Mucosa of descending colon (tissue), 3 donors: ENCODE measurements around the gene SYT8. TPM values are rescaled to one million over a fixed set of nuclear protein-coding genes. Genes with fewer than 3 reads are reported as not detected.

Experiments used
- ATAC-seq: fragments of 200-7000 bp; cut with Tn5 transposase; one replicate; pipeline ENCODE4 v1.9.1; 2020; ENCODE audit warnings: mild to moderate bottlenecking, moderate library complexity
- DNase-seq, 3 donors: peaks; one replicate each; pipeline ENCODE4 v3.0.0-alpha.2; 2020
- H3K36me3 ChIP-seq: fragments of 200-600 bp; one replicate; pipeline ENCODE4 v1.8.0; 2021; ENCODE audit warnings: low read depth, mild to moderate bottlenecking
- H3K4me1 ChIP-seq: fragments of 200-600 bp; one replicate; pipeline ENCODE4 v1.8.0; 2021; ENCODE audit warnings: low read depth, mild to moderate bottlenecking
- H3K4me3 ChIP-seq: fragments of 200-600 bp; one replicate; pipeline ENCODE4 v1.8.0; 2021; ENCODE audit warnings: mild to moderate bottlenecking
- H3K9me3 ChIP-seq: fragments of 200-600 bp; one replicate; pipeline ENCODE4 v1.8.0; 2021; ENCODE audit warnings: mild to moderate bottlenecking
- CTCF ChIP-seq: fragments of 200-600 bp; IDR thresholded peaks from one replicate; pipeline ENCODE4 v1.8.0; 2022; ENCODE audit warnings: antibody characterized with exemption, mild to moderate bottlenecking
- intact Hi-C, 2 donors: fragments of 100-400 bp; cut with DNase I in 1 of 2; cut with micrococcal nuclease in 1 of 2; formaldehyde crosslinking; loops; one replicate each; pipeline versions ENCODE4 v1.11.0 to v1.11.1; 2022; cut with DNase I, micrococcal nuclease
- total RNA-seq, 3 donors: library from RNA; stranded (reverse); fragmentation: NEBNext Ultra II Directional in 2 of 3; extraction: Animal tissue kit (Norgen Biotek cat#: 25700) in 2 of 3; gene quantifications; one replicate each; pipeline versions ENCODE4 v1.2.1 to v1.2.4, GENCODE V29; 2021 to 2023
- donor health status: DM: no; HTN: no; CAD: no; lungs with moderate emphysema.
- donor health status: DM: no; HTN: no; CAD: no.
- donor health status: DM: no; HTN: yes; CAD: no.

Gene SYT8
- total RNA-seq, 3 donors from 2014 or later: 0.98 to 2.4 (median 2.1) TPM

GRCh38 chr11:1868636-1869291, 34.0 kb downstream of the SYT8 start:
- intact Hi-C loops: no loop called here
- DNase-seq (peak in 2 of 3 donors; percentile 34 to 64), ATAC-seq (no peak)
- no peaks in the 10 kb centered on the region for H3K9me3 ChIP-seq
- H3K36me3 ChIP-seq: no peaks in the 10 kb centered on the region
- peaks cover 8% of the 10 kb centered on the region for H3K4me1 ChIP-seq
- H3K4me3 ChIP-seq: no peak overlapping the region
- no peak for TF ChIP-seq CTCF

- peaks cover 8% of the 10 kb centered on the region for H3K4me1 ChIP-seq
- intact Hi-C loops: no loop called here
- H3K9me3 ChIP-seq: no peaks in the 10 kb centered on the region
- H3K4me3 ChIP-seq: no peak overlapping the region
- no peaks in the 10 kb centered on the region for H3K36me3 ChIP-seq
- DNase-seq: peak in 2 of 3 donors; percentile 35 to 52
- peak; percentile 14 for ATAC-seq
- no peak for TF ChIP-seq CTCF
Measured at GRCh38 chr11:1869427-1870325, 34.9 kb downstream of the SYT8 start.

- Histone ChIP-seq H3K4me1 (peaks cover 4% of the 10 kb centered on the region), H3K4me3 (no peak overlapping the region), H3K9me3 (no peaks in the 10 kb centered on the region), H3K36me3 (no peaks in the 10 kb centered on the region)
- ATAC-seq (no peak), DNase-seq (peak in 2 of 3 donors; percentile 24 to 46)
- intact Hi-C loops: no loop called here
- TF ChIP-seq CTCF: no peak
Measured at GRCh38 chr11:1870326-1870696, 35.5 kb downstream of the SYT8 start.

GRCh38 chr11:1870721-1871466, 36.1 kb downstream of the SYT8 start:
- Histone ChIP-seq H3K36me3 (no peaks in the 10 kb centered on the region), H3K4me3 (no peak overlapping the region), H3K9me3 (no peaks in the 10 kb centered on the region), H3K4me1 (peaks cover 4% of the 10 kb centered on the region)
- intact Hi-C loops: no loop called here
- DNase-seq: peak in 2 of 3 donors; percentile 59
- ATAC-seq: peak; percentile 53
- no peak for TF ChIP-seq CTCF

GRCh38 chr11:1871531-1871930, 36.7 kb downstream of the SYT8 start:
- ATAC-seq (no peak), DNase-seq (peak in 1 of 3 donors; percentile 45)
- Histone ChIP-seq H3K36me3 (no peaks in the 10 kb centered on the region), H3K9me3 (no peaks in the 10 kb centered on the region), H3K4me1 (peaks cover 7% of the 10 kb centered on the region), H3K4me3 (no peak overlapping the region)
- intact Hi-C loops: no loop called here
- no peak for TF ChIP-seq CTCF
